22Rv1 (cell line): Measurements from ENCODE around the gene PGP.

Experiments used
- CTCF ChIP-seq: fragments of 450-650 bp; IDR thresholded peaks from 2 replicates; pipeline ENCODE4 v1.5.1; 2017; ENCODE audit warnings: mild to moderate bottlenecking
- ZFX ChIP-seq: fragments of 450-650 bp; IDR thresholded peaks from 2 replicates; pipeline ENCODE4 v1.6.1; 2017; ENCODE audit warnings: antibody characterized with exemption, borderline replicate concordance

- TF ChIP-seq CTCF (no peak), ZFX (no peak)
Measured at GRCh38 chr16:2167068-2167638, 47.5 kb downstream of the PGP start.
